ENCODE measurements around the gene ZNF177. TPM values are rescaled to one million over a fixed set of nuclear protein-coding genes. Genes with fewer than 3 reads are reported as not detected.
"Not testable (repeated sequence)": the region's sequence is repeated elsewhere in the genome, so short reads cannot be mapped to it uniquely, and the experiment has no call there.

Gene ZNF177
- 0.38 and 0.55 TPM in 2 replicates for total RNA-seq (2021)
- percentile 9 among the genes with signal in this experiment for Bru-seq, nascent RNA
- BruChase-seq, experiment 1, labeled RNA remaining after a 2-hour chase, result percentile 33 among the genes with signal in this experiment
- BruChase-seq, experiment 2, labeled RNA remaining after a 6-hour chase, result not detected
- long read RNA-seq, result 0 reads

DNA sequence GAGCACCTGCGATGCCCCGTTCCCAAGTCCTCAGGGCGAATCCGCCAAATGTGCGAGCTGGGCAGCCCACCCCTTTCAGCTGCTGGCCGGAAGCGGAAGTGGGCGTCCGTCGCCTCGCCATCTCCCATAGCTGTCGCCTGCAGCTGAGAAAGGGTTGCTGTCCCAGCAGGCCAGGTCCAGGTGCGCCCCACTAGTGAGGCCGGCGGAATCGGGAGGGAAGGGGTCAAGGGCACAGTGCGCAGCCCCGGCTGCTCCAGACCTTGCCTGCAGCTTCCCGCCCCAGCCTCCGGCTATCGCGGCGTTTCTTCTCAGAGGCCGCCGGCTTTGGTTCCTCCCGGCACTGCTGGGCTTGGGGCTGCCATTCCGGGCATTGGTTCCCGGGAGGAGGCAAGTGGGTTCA, at the start of gene ZNF177:
ZNF177 (plus strand) TSS at position 109 of the 400 bp plus-strand sequence. CDS start 15,299 bp downstream, outside the sequence.
- ChIA-PET CTCF (no interaction called here), POLR2A (ENCODE audit: unreplicated experiment) (no interaction called here)
- no peaks in the 10 kb centered on the region for H4K20me1 ChIP-seq (ENCODE audit: insufficient read depth)
- no peak within 1 kb of the TSS for H3K27ac ChIP-seq
- H3K4me3 ChIP-seq, result no peak within 1 kb of the TSS
- TF ChIP-seq, protein P1, sequence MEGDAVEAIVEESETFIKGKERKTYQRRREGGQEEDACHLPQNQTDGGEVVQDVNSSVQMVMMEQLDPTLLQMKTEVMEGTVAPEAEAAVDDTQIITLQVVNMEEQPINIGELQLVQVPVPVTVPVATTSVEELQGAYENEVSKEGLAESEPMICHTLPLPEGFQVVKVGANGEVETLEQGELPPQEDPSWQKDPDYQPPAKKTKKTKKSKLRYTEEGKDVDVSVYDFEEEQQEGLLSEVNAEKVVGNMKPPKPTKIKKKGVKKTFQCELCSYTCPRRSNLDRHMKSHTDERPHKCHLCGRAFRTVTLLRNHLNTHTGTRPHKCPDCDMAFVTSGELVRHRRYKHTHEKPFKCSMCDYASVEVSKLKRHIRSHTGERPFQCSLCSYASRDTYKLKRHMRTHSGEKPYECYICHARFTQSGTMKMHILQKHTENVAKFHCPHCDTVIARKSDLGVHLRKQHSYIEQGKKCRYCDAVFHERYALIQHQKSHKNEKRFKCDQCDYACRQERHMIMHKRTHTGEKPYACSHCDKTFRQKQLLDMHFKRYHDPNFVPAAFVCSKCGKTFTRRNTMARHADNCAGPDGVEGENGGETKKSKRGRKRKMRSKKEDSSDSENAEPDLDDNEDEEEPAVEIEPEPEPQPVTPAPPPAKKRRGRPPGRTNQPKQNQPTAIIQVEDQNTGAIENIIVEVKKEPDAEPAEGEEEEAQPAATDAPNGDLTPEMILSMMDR (conservative IDR thresholded peaks at IDR 0.05), result no peak
- no peak for TF ChIP-seq EZH2 (IDR thresholded peaks at IDR 0.05; ENCODE audit: low read depth)
- H3K9me2 ChIP-seq (ENCODE audit: insufficient read depth), result no peaks in the 10 kb centered on the region
- H3K4me2 ChIP-seq, result no peak within 1 kb of the TSS
- H3K36me3 ChIP-seq (ENCODE audit: low read depth), result no peaks in the 10 kb centered on the region
- H3K9me3 ChIP-seq (ENCODE audit: insufficient read depth, low read depth), result peaks cover 25% of the 10 kb centered on the region
- H3K79me2 ChIP-seq (ENCODE audit: low read depth), result no peaks in the 10 kb centered on the region
- no peaks in the 10 kb centered on the region for H3K4me1 ChIP-seq (replicated peaks; ENCODE audit: insufficient read depth)
- H3K27me3 ChIP-seq (ENCODE audit: insufficient read depth, low read depth), result no peaks in the 10 kb centered on the region
- intact Hi-C loops (cut with micrococcal nuclease; ENCODE audit: unreplicated experiment), result no loop called here
- no peak within 1 kb of the TSS for H2AFZ ChIP-seq
- no peaks in the 10 kb centered on the region for H3F3A ChIP-seq (ENCODE audit: insufficient read depth, low read depth)
- DNase-seq, result no peak
- BruUV-seq (replicated peaks), result no TSS peak

DNA sequence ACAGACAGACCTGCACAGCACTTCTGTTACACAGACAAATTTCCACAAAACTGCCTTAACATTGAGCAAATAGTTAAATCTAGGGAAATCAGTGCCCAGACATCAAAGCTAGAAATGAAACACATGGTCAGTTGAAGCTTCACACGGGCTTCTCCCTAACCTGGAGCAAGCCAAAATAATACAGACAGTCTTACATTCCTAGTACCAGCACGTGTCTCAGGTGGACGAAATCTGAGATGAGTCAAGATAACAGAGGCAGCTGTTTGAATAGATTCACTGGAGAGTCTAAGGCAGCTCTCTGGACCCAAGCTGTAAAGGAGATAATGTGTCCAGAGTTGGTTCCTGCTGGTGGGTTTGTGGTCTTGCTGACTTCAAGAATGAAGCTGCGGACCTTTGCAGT, 49.1 kb upstream of the ZNF177 start:
- intact Hi-C loops (cut with micrococcal nuclease; ENCODE audit: unreplicated experiment), result loop anchor here (10.0 kb wide), 1 partner anchor 481 kb away; no protein-coding TSS in a partner anchor
- H3K9me3 ChIP-seq (ENCODE audit: insufficient read depth, low read depth), result peaks cover 7% of the 10 kb centered on the region; the same call in 1 of the 2 replicates
- H3K36me3 ChIP-seq (ENCODE audit: low read depth), result no peaks in the 10 kb centered on the region

DNA sequence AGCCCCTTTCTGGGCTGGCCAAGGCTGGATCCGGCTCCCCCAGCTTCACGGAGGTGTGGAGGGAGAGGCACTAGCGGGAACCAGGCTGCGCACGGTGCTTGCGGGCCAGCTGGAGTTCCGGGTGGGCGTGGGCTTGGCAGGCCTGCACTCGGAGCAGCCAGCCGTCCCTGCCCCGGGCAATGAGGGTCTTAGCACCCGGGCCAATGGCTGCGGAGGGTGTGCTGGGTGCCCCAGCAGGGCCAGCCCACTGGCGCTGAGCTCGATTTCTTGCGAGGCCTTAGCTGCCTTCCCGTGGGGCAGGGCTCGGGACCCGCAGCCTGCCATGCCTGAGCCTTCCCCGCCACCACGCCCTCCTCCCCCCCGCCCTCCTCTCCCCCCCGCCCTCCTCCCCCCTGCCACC, 41.5 kb upstream of the ZNF177 start:
- ChIA-PET POLR2A (ENCODE audit: unreplicated experiment) (no interaction called here), CTCF (no interaction called here)
- peaks cover 12% of the 10 kb centered on the region; the same call in 1 of the 2 replicates for H3K36me3 ChIP-seq (ENCODE audit: low read depth)
- H3K79me2 ChIP-seq (ENCODE audit: low read depth), result peaks cover 10% of the 10 kb centered on the region
- no peak overlapping the region for H2AFZ ChIP-seq
- H3K27ac ChIP-seq, result no peak overlapping the region
- H3K9me3 ChIP-seq (ENCODE audit: insufficient read depth, low read depth), result peaks cover 22% of the 10 kb centered on the region
- no peaks in the 10 kb centered on the region for H4K20me1 ChIP-seq (ENCODE audit: insufficient read depth)
- peaks cover 20% of the 10 kb centered on the region for H3F3A ChIP-seq (ENCODE audit: insufficient read depth, low read depth)
- H3K27me3 ChIP-seq (ENCODE audit: insufficient read depth, low read depth), result peaks cover 10% of the 10 kb centered on the region; the same call in 1 of the 2 replicates
- DNase-seq, result no peak
- BruUV-seq (replicated peaks), result no TSS peak
- H3K4me3 ChIP-seq, result no peak overlapping the region
- H3K9me2 ChIP-seq (ENCODE audit: insufficient read depth), result no peaks in the 10 kb centered on the region
- peaks cover 6% of the 10 kb centered on the region for H3K4me1 ChIP-seq (replicated peaks; ENCODE audit: insufficient read depth)
- intact Hi-C loops (cut with micrococcal nuclease; ENCODE audit: unreplicated experiment), result loop anchor here (5.0 kb wide), 1 partner anchor 86 kb away; no protein-coding TSS in a partner anchor
- TF ChIP-seq, protein P1 (conservative IDR thresholded peaks at IDR 0.05), result no peak
- no peak overlapping the region for H3K4me2 ChIP-seq

More for the DNA sequence above, 49.1 kb upstream of the ZNF177 start:
- no TSS peak for BruUV-seq (replicated peaks)
- Histone ChIP-seq H2AFZ (no peak overlapping the region), H3F3A (ENCODE audit: insufficient read depth, low read depth) (peaks cover 13% of the 10 kb centered on the region; the same call in 1 of the 2 replicates), H3K27me3 (ENCODE audit: insufficient read depth, low read depth) (peaks cover 10% of the 10 kb centered on the region; the same call in 1 of the 2 replicates), H3K79me2 (ENCODE audit: low read depth) (no peaks in the 10 kb centered on the region), H3K4me2 (no peak overlapping the region), H3K27ac (no peak overlapping the region), H3K4me3 (no peak overlapping the region), H3K9me2 (ENCODE audit: insufficient read depth) (no peaks in the 10 kb centered on the region), H4K20me1 (ENCODE audit: insufficient read depth) (no peaks in the 10 kb centered on the region), H3K4me1 (replicated peaks; ENCODE audit: insufficient read depth) (0 out of 2 replicates have a peak, but pooled peaks cover 8% of the 10 kb centered on the region)
- ChIA-PET CTCF (interaction anchor here (0.9 kb wide), 1 partner anchor 10 kb away, joined by 3 read pairs; the partner anchor contains the start of gene ZNF559), POLR2A (ENCODE audit: unreplicated experiment) (no interaction called here)
- no peak for TF ChIP-seq EZH2 (IDR thresholded peaks at IDR 0.05; ENCODE audit: low read depth)
- TF ChIP-seq, protein P1 (conservative IDR thresholded peaks at IDR 0.05), result no peak
- DNase-seq, result no peak

DNA sequence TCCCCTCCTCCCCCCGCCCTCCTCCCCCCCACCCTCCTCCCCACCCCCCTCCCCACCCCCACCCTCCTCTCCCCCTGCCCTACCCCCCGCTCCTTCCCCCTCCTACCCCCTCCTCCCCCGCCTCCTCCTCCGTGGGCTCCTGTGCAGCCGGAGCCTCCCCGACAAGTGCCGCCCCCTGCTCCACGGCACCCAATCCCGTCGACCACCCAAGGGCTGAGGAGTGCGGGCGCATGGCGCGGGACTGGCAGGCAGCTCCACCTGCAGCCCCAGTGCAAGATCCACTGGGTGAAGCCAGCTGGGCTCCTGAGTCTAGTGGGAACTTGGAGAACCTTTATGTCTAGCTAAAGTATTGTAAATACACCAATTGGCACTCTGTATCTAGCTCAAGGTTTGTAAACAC, 41.1 kb upstream of the ZNF177 start:
- peaks cover 10% of the 10 kb centered on the region; the same call in 1 of the 2 replicates for H3K27me3 ChIP-seq (ENCODE audit: insufficient read depth, low read depth)
- peaks cover 12% of the 10 kb centered on the region; the same call in 1 of the 2 replicates for H3K36me3 ChIP-seq (ENCODE audit: low read depth)
- CTCF ChIA-PET; DNase-seq; H3K4me3 ChIP-seq; H3K4me2 ChIP-seq; H4K20me1 ChIP-seq (ENCODE audit: insufficient read depth); H3K9me2 ChIP-seq (ENCODE audit: insufficient read depth); H2AFZ ChIP-seq; BruUV-seq (replicated peaks); H3K27ac ChIP-seq; H3K4me1 ChIP-seq (replicated peaks; ENCODE audit: insufficient read depth): not testable (repeated sequence)
- POLR2A ChIA-PET (ENCODE audit: unreplicated experiment), result interaction anchor here (0.6 kb wide), 1 partner anchor 813 kb away, joined by 3 read pairs; no protein-coding TSS in a partner anchor
- peaks cover 20% of the 10 kb centered on the region for H3F3A ChIP-seq (ENCODE audit: insufficient read depth, low read depth)
- peaks cover 22% of the 10 kb centered on the region for H3K9me3 ChIP-seq (ENCODE audit: insufficient read depth, low read depth)
- intact Hi-C loops (cut with micrococcal nuclease; ENCODE audit: unreplicated experiment), result loop anchor here (5.0 kb wide), 1 partner anchor 86 kb away; no protein-coding TSS in a partner anchor
- H3K79me2 ChIP-seq (ENCODE audit: low read depth), result peaks cover 10% of the 10 kb centered on the region

DNA sequence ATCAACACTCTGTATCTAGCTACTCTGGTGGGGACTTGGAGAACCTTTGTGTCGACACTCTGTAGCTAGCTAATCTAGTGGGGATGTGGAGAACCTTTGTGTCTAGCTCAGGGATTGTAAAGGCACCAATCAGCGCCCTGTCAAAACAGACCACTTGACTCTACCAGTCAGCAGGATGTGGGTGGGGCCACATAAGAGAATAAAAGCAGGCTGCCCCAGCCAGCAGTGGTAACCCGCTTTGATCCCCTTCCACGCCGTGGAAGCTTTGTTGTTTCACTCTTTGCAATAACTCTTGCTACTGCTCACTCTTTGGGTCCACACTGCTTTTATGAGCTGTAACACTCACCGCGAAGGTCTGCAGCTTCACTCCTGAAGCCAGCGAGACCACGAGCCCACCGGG, 40.6 kb upstream of the ZNF177 start:
- BruUV-seq (replicated peaks); H2AFZ ChIP-seq; H3K9me2 ChIP-seq (ENCODE audit: insufficient read depth); H3K4me2 ChIP-seq; H3K4me1 ChIP-seq (replicated peaks; ENCODE audit: insufficient read depth); H3K4me3 ChIP-seq; CTCF ChIA-PET; DNase-seq; H3K27ac ChIP-seq; H4K20me1 ChIP-seq (ENCODE audit: insufficient read depth): not testable (repeated sequence)
- intact Hi-C loops (cut with micrococcal nuclease; ENCODE audit: unreplicated experiment), result loop anchor here (5.0 kb wide), 1 partner anchor 85 kb away; no protein-coding TSS in a partner anchor
- Histone ChIP-seq H3K79me2 (ENCODE audit: low read depth) (peaks cover 10% of the 10 kb centered on the region), H3K27me3 (ENCODE audit: insufficient read depth, low read depth) (peaks cover 10% of the 10 kb centered on the region; the same call in 1 of the 2 replicates), H3K9me3 (ENCODE audit: insufficient read depth, low read depth) (peaks cover 26% of the 10 kb centered on the region), H3K36me3 (ENCODE audit: low read depth) (peaks cover 12% of the 10 kb centered on the region; the same call in 1 of the 2 replicates), H3F3A (ENCODE audit: insufficient read depth, low read depth) (peaks cover 20% of the 10 kb centered on the region)
- POLR2A ChIA-PET (ENCODE audit: unreplicated experiment), result interaction anchor here (0.6 kb wide), 1 partner anchor 812 kb away, joined by 3 read pairs; no protein-coding TSS in a partner anchor

Data from PC-9 (cell line).